Caki2 (cell line): ENCODE measurements around the gene MLST8. TPM values are rescaled to one million over a fixed set of nuclear protein-coding genes. Genes with fewer than 3 reads are reported as not detected.
"Not testable (repeated sequence)": the region's sequence is repeated elsewhere in the genome, so short reads cannot be mapped to it uniquely, and the experiment has no call there.

Experiments
- DNase-seq: peaks from one replicate; pipeline ENCODE4 v3.0.0-alpha.2; 2015; ENCODE audit warnings: low read depth
- in situ Hi-C: cut with HindIII; loops from 2 replicates; pipeline ENCODE4 v1.10.0; 2016; ENCODE audit warnings: low sequenced_read_pairs, low pct_unique_long_range_greater_than_20kb, mixed read lengths
- total RNA-seq: library from RNA; depleted of rRNA; stranded (reverse); fragments of >200 nt; shearing (Covaris generic); gene quantifications from 2 replicates; pipeline ENCODE4 v1.2.3, GENCODE V29; 2014; ENCODE audit warnings: low replicate concordance

MLST8 gene
- total RNA-seq, 1 experiment from 2014 or later: 90.5 TPM

DNA sequence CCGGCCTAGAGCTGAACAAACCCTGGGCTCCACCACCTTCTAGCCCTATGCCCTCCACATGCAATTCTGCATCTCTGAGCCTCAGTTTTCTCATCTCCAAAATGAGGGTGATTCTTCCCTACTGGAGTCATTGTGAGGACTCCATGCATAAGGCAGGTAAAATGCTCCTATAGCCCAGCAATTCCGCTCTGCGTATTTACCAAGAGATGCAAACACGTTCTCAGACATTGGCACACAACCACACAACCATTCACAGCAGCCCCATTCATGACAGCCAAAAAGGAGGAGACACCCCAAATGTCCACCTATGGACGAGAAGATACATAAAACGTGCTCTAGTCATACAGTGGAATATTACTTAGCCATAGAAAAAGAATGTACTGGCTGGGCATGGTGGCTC is 4.9 kb upstream of the MLST8 start:
- in situ Hi-C loops: no loop called here
- no peak for DNase-seq

DNA sequence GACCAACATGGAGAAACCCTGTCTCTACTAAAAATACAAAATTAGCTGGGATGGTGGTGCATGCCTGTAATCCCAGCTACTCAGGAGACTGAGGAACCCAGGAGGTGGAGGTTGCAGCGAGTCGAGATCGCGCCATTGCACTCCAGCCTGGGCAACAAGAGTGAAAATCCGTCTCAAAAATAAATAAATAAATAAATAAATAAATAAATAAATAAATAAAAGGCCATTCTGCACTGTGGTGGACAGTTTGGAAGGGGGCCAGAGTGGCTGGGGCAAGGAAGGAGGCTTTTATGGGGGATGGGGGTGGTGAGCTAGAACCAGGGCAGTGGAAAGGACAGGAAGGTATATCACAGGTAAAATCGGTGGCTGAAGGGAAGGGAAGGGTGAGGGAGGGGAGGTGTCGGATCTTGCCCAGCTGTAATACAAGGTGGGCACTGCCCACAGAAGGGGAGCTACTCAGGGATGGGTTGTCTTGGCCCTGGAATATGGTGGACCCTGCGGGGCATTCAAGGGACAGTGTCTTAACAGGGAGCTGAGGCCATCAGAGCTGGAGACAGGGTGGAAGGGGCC is 2.0 kb upstream of the MLST8 start:
- in situ Hi-C loops, DNase-seq: not testable (repeated sequence)

DNA sequence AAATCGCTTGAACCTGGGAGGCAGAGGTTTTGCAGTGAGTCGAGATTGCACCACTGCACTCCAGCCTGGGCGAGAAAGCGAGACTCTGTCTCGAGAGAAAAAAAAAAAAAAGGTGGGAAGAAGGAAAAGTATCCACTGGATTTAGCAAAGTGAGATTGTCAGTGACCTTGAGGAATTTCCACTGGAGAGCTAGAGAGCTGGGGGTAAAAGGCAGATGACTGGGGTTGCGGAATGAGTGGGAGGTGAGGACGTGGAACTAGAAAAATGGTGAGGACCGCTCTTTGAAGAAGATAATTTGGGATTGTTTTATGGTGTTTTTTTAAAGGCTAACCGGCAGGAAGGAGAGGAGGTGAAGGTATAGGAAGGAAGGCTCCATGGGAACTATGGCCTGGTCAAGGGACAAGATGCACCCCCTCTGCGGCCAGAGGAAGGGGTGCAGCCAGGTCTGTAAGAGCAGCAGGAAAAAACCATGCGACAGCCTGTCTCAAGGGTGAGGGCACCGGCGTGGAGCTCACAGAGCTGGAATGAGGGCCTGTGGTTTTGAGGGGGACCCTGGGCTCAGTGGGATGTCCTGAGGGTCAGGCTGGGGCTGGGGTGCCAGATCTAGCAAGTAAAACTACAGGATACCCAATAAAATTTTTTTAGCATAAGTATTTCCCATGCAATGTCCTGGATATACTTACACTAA is 694 bp upstream of the MLST8 start:
- in situ Hi-C loops: no loop called here
- DNase-seq: no peak

DNA sequence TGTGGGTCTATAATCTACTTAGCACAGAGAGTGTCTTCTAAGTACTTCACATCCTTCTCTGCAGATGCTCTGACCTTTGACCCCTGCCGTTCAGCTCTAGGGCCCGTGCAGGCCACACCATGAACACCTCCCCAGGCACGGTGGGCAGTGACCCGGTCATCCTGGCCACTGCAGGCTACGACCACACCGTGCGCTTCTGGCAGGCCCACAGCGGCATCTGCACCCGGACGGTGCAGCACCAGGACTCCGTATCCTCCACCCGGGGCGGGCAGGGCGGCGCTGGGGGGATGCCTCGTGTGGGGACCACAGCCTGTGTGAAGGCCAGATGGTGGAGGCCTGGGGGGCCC is 686 bp downstream of the MLST8 start:
- in situ Hi-C loops: no loop called here
- no peak for DNase-seq

DNA sequence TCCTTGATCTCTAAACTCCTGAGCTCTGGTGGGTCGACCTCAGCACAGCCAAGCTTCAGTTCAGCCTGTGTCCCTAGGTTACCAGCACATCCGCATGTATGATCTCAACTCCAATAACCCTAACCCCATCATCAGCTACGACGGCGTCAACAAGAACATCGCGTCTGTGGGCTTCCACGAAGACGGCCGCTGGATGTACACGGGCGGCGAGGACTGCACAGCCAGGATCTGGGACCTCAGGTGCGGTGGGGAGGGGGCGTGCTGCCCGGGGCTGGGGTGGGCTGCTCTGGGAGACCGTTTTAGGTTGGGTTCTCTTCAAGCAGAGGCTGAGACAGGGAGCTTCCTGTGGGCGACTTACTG is 1.1 kb downstream of the MLST8 start:
- no peak for DNase-seq
- in situ Hi-C loops: no loop called here

DNA sequence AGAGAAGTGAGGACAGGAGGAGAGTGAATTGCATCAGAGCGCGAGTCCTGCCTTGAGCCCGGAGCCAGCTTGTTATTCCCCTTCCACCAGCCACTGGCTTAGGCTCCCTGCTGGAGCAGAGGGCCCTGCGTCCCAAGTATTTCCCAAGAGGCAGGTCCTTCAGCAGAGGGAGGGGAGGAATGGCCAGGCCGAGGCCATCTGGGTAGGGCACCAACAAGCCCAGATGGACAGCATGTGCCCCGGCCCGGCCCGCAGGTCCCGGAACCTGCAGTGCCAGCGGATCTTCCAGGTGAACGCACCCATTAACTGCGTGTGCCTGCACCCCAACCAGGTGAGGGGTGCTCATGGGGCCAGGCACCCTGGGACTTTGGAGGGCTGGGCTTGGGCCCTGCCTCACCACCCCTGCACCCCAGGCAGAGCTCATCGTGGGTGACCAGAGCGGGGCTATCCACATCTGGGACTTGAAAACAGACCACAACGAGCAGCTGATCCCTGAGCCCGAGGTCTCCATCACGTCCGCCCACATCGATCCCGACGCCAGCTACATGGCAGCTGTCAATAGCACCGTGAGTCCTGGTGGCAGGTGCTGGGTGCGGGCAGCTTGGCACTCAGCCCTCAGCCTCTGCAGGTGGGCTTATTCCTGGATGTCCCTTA is 1.7 kb downstream of the MLST8 start:
- DNase-seq: no peak

DNA sequence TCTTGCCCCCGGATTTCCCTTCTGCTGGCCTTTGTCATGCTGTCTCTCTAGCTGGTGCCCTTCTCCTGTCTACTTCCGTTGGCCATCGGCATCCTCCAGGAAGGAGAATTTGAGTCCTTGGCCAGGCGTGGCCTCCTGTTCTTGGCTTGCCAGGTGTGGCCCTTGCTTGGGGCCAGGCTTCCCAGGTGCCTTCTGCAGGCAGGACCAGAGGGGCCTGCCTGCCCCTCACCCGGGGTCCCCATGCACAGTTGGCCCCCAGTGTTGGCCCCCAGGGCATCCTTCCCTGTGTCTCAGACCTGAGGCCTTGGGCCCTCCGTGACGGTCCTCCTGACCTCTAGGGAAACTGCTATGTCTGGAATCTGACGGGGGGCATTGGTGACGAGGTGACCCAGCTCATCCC is 2.6 kb downstream of the MLST8 start:
- in situ Hi-C loops: no loop called here
- DNase-seq: no peak

More for the DNA sequence above, 1.7 kb downstream of the MLST8 start:
- in situ Hi-C loops: no loop called here

DNA sequence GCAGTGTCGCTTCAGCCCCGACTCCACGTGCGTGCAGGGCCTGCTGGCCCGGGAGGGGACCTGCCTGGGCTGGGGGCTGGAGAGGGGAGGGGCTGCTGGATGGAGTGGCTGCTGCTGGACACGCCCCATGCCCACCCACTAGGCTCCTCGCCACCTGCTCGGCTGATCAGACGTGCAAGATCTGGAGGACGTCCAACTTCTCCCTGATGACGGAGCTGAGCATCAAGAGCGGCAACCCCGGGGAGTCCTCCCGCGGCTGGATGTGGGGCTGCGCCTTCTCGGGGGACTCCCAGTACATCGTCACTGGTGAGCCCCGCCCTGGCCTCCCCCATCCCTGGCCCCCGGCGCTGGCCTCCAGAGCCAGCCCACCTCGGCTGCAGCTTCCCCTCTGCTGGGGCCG is 3.1 kb downstream of the MLST8 start:
- DNase-seq: no peak
- in situ Hi-C loops: no loop called here

DNA sequence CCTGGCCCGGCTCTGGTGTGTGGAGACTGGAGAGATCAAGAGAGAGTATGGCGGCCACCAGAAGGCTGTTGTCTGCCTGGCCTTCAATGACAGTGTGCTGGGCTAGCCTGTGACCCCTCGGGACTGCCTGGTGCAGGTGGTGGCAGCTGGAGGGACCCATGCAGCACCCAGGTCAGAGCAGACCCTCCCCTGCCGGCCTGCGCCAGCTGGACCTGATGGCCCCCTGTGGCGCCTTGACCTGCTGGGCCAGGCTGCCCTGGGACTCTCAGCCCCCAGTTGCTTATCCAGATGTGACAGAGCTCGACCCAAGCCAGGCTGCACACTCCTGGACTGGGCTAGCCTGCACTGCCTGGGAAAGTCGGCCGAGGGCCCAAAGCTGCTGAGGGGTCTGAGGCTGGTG is 3.5 kb downstream of the MLST8 start:
- in situ Hi-C loops: no loop called here
- DNase-seq: no peak

DNA sequence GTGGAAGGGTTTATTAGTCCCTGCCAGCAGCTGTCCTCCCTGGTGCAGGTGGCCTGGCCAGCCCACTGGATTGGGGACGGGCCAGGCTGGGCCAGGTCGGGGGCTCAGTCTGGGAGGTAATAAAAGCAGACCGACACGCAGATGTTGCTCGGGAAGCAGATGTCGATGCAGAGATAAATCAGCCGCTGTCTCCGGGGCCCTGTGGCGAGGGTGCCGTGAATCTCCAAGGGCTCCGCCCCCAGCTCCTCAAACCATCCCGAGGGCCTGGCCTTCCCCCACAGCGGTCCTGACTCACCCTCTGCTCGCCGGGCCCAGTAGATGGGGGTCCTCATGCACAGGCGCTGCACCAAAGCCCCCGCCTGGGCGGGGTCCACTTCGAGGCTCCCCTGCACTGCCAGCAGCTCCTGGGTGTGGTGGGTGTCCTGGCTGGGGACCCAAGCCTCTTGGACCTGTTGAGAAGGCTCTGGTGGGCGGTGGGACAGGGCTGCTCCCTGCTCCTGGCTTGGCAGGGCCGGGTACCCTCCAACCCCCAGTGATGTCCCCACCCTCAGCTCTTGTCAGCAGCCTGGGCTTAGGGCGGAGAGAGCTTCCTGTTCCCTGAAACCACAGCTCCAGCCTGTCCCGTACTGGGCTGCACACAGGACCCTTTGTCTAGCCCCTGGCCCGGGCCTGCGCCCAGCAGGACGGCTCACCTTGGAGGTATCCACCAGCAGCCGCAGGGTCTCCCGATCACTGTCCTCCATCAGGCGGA is 4.2 kb downstream of the MLST8 start:
- no peak for DNase-seq
- in situ Hi-C loops: no loop called here

DNA sequence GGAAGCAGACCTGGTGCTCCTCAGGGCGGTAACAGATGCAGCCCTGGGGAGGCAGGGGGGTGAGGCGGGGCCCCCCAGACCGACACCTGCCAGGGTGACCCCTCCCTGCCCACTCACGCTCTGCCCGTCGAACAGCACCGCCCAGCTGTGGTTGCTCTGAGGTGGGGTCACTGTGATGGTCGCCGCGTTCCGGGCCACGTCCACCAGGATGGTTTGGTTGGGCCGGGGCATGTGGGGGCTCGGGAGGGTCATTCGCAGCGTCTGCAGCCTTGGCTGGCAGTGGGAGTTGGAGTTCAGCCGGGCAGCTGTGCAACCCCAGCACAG is 4.7 kb downstream of the MLST8 start:
- in situ Hi-C loops: no loop called here
- no peak for DNase-seq

DNA sequence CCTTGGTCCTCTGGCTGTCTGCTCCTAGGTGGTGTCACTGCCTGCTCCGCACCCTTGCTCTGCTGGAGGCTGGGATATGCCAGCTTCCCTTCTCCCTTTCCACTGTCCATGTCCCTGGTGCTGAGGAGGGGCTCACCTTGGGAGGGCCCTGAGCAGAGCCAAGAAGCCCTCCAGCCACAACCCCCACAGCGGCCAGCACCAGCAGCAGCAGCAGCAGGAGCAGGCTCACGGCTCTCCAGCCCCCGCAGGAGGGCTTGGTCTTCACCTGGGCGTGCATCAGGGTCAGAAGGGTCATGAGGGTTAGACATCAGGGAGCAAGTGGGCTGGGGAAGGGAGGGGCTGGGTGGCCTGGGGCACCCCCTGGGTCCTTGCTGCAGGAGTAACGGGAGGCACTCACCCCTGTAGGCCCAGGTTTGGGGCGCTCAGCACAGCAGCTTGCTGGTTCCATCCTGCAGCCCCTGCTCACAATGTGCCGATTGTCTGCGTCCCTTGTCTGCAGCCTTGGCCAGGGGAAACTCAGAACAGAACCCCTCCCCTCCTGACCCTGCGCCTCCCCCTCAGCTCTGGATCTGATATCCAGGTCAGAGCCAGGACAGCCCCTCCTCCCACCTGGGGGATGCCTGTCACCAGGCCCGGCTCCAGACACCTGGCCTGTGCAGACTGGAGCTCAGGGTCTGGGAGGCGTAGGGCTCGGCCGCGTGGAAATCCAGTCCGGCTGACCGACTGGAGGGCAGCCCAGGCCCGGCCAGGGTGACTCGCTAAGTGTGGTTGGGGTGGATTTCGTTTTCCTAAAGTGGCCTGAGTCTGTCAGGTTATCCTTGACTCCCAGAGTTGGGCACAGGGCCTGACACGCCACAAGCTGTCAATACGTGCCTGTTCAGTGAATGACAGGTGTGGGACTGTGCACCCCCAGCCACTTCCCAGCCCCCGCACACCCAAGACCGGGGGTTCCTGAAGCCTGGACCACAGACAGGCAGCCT is 5.4 kb downstream of the MLST8 start, which contains the start of gene BRICD5:
Gene BRICD5 (minus strand): TSS at position 478 of the 980 bp plus-strand sequence. CDS start 30 bp downstream, at position 448.
- no peak for DNase-seq
- in situ Hi-C loops: no loop called here

DNA sequence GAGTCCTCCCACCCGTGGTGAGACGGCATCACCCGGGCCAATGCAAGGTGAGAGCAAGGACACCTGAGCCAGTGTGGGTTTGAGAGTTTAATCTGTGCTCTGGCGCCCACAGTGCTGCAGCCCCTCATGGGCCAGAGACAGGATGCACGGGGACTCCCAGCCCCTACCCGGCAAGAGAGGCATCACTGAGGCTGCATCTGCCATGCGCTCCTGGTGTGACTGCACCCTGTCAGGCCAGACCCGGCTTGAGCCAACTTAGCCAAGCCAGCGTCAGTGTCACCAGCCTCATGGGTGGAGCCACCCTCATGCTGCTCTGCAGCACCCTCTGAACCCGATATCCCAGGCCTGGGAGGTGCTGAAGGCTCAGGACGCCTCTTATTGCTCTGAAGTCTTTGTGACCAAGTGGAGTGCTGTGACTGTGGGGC is 6.7 kb downstream of the MLST8 start:
- DNase-seq: no peak
- in situ Hi-C loops: no loop called here

DNA sequence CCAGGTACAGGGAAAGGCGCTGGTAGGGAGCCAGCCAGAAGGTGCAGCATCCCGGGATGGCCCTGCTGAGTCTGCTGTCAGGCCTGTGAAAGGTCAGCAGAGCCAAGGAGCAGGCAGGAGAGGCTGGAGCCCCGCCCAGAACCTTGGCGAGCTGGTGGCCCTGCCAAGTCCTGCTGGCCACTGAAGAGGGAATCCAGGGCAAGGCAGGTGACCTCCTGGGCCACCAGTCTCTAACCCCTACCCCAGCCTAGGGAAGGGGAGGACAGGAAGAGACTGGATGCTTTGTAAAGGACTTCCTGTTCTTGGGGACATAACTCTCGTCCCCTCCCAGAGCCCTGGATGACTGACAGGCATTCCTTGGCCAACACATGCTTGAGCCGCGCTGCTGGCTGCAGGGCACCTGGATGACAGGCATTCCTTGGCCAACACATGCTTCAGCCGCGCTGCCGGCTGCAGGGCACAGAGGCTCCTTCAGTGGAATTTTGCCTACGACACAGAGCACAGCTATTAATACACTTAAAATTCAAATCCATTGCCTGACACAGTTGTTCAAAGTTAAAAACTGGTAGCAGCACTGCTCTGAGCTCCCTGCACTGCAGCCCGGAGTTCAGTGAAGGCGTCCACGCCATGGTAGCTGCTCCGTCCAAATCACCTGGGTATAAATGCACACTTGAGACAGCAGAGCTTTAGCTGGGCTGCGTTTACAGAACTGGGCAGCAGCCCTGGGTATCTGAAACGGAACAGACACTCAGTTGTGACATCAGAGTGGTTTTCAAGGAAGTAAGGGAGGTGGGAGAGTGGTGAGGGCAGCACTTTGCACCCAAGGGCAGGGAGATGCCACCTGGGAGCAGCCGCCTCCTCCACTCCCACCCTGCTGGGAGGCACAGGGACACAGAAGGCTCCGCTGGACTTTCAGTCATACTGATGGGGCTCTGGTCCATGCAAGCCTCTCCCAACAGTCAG is 7.4 kb downstream of the MLST8 start:
- in situ Hi-C loops: no loop called here
- DNase-seq: peak; percentile 66

DNA sequence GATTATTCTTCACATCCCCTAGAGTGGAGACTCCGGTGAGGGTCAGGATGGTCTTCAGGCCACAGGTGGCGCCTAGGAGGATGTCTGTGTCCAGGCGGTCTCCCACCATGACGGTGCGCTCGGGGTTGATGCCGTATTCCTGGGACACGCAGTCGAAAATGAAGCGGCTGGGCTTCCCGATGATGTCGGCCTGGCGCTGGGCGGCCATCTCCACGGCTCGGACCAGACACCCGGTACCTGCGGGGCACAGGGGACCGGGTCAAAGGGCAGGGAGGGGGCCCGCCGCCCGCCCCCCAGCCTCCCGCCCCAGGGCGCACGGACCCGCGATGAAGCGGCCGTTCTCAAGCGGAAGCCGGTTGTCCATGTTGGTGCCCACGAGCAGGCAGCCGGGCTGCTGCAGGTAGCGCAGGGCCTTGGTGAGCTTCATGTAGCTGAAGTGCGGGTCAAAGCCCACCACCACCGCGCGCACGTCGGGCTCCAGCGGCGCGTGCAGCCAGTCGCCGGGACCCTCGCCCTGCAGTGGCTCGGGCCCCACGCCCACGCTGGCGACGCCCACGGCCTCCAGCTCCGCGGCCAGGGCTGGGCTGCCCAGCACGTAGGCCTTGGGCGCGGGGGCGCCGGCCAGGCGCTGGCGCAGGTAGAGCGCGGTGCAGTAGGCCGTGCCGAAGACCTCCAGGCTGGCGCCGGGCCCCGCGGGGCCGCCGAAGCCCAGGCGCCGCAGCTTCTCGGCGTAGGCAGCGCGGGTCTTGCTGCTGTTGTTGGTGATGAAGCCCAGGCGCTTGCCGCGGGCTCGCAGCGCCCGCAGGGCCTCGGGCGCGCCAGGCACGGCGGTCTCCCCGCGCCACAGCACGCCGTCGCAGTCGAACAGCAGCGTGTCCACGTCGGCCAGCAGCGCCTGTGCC is 8.8 kb downstream of the MLST8 start:
- peak; percentile 51 for DNase-seq
- in situ Hi-C loops: no loop called here

DNA sequence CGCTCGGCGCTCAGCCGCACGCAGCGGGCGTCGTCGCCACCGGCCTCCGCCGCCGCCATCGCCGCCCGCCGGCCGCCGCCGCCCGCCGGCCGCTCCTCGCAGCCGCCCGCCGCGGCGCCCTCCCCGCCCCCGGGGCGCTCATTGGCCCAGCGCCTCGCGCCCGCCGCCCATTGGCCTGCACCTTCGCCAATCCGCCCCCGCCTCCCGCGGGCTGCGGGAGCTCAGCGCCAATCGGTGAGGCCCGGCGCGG is 9.4 kb downstream of the MLST8 start, which contains the start of gene PGP:
Gene PGP (minus strand): TSS at position 122 of the 250 bp plus-strand sequence. CDS start 63 bp downstream, at position 59.
- no peak for DNase-seq
- in situ Hi-C loops: no loop called here
